Fibroblast of lung (primary cell): ENCODE results near the gene BAIAP2. TPM values are rescaled to one million over a fixed set of nuclear protein-coding genes. Genes with fewer than 3 reads are reported as not detected.

Experiments used
- DNase-seq, 2 donors: peaks; one replicate each; pipeline versions ENCODE4 v3.0.0 to v3.0.0-alpha.2; 2010; ENCODE audit warnings: low read depth in 2 of 2
- H2AFZ ChIP-seq: 2 replicates; pipeline ENCODE4 v1.5.1; 2012; ENCODE audit warnings: low read length, control low read depth, inconsistent platforms
- H3K27ac ChIP-seq: 2 replicates; pipeline ENCODE4 v1.5.1; 2011; ENCODE audit warnings: low read length, control low read depth; ENCODE audit not compliant: insufficient read depth
- H3K27me3 ChIP-seq: 2 replicates; pipeline ENCODE4 v1.5.1; 2011; ENCODE audit warnings: mild to moderate bottlenecking, low read length; ENCODE audit not compliant: control insufficient read depth, insufficient read depth
- H3K36me3 ChIP-seq: 2 replicates; pipeline ENCODE4 v1.5.1; 2011; ENCODE audit warnings: low read length; ENCODE audit not compliant: control insufficient read depth, insufficient read depth
- H3K4me1 ChIP-seq: 2 replicates; pipeline ENCODE4 v1.5.1; 2011; ENCODE audit warnings: low read length; ENCODE audit not compliant: control insufficient read depth, insufficient read depth; ENCODE audit errors: extremely low read depth
- H3K4me2 ChIP-seq: 2 replicates; pipeline ENCODE4 v1.5.1; 2011; ENCODE audit warnings: low read length, control low read depth; ENCODE audit not compliant: insufficient read depth; ENCODE audit errors: extremely low read depth
- H3K4me3 ChIP-seq, 4 experiments: fragments of 200-600 bp in 1 of 4; sonication (generic) in 1 of 4; replicated peaks in 1 of 4; 2 replicates each; pipeline ENCODE4 v1.5.1; 2011 to 2016; ENCODE audit warnings: low read length in 4 of 4, low read depth in 3 of 4, mild to moderate bottlenecking in 3 of 4, control low read depth in 2 of 4, inconsistent platforms in 1 of 4, mixed read lengths in 1 of 4; ENCODE audit not compliant: insufficient read depth in 1 of 4; ENCODE audit errors: control extremely low read depth in 1 of 4
- H3K79me2 ChIP-seq: 2 replicates; pipeline ENCODE4 v1.5.1; 2012; ENCODE audit warnings: mild to moderate bottlenecking, low read length, inconsistent platforms; ENCODE audit not compliant: control insufficient read depth, insufficient read depth
- H3K9ac ChIP-seq: 2 replicates; pipeline ENCODE4 v1.5.1; 2011; ENCODE audit warnings: mild to moderate bottlenecking, low read length, control low read depth; ENCODE audit not compliant: insufficient read depth
- H3K9me3 ChIP-seq: 2 replicates; pipeline ENCODE4 v1.5.1; 2012; ENCODE audit warnings: low read depth, low read length; ENCODE audit not compliant: control insufficient read depth, insufficient read depth
- H4K20me1 ChIP-seq: 2 replicates; pipeline ENCODE4 v1.5.1; 2011; ENCODE audit warnings: low read length; ENCODE audit not compliant: control insufficient read depth, insufficient read depth; ENCODE audit errors: extremely low read depth
- CTCF ChIP-seq, 2 donors: IDR thresholded peaks in 1 of 2; conservative IDR thresholded peaks in 1 of 2; 1 replicate in 1 of 2; 2 replicates in 1 of 2; pipeline ENCODE4 v1.5.1; 2011 to 2012; ENCODE audit warnings: low read length in 2 of 2, control low read depth in 1 of 2, inconsistent platforms in 1 of 2, low read depth in 1 of 2, mild to moderate bottlenecking in 1 of 2
- EZH2 ChIP-seq: IDR thresholded peaks from 2 replicates; pipeline ENCODE4 v1.5.1; 2012; ENCODE audit warnings: low read length, control low read depth, mild to moderate bottlenecking; ENCODE audit errors: missing control alignments
- polyA plus RNA-seq, 2 donors: library from polyadenylated mRNA; depleted of rRNA in 1 of 2; stranded (reverse) in 1 of 2; unstranded in 1 of 2; fragments of >200 nt; gene quantifications; 2 replicates each; pipeline ENCODE4 v1.2.1, GENCODE V29; 2011 to 2012; ENCODE audit warnings: missing spikeins in 1 of 2
- total RNA-seq: library from RNA; depleted of rRNA; stranded (reverse); fragments of >200 nt; gene quantifications from 2 replicates; pipeline ENCODE4 v1.2.1, GENCODE V29; 2014

BAIAP2 gene
- total and polyA plus RNA-seq, 2 donors (not counting 1 experiment from before 2014, with no cell fraction given), result 6.0 to 13.4 TPM

GRCh38 chr17:81160747-81161453 is 125.9 kb downstream of the BAIAP2 start:
- H3K4me1 ChIP-seq, result no peaks in the 10 kb centered on the region
- no peak overlapping the region for H3K9ac ChIP-seq
- H3K36me3 ChIP-seq, result no peaks in the 10 kb centered on the region
- no peak overlapping the region for H3K4me3 ChIP-seq
- no peaks in the 10 kb centered on the region for H4K20me1 ChIP-seq
- no peaks in the 10 kb centered on the region for H3K9me3 ChIP-seq
- DNase-seq, result no peak
- no peak for TF ChIP-seq EZH2
- TF ChIP-seq CTCF (conservative IDR thresholded peaks at IDR 0.05 in 1 of 2, IDR thresholded peaks at IDR 0.05 in 1 of 2; ENCODE audit: low read depth in 1 of 2, low read length in 2 of 2), result no peak
- H3K79me2 ChIP-seq, result no peaks in the 10 kb centered on the region
- H3K27ac ChIP-seq, result no peak overlapping the region
- no peak overlapping the region for H3K4me2 ChIP-seq
- H3K27me3 ChIP-seq, result peaks cover 12% of the 10 kb centered on the region
- no peak overlapping the region for H2AFZ ChIP-seq

GRCh38 chr17:81161536-81161935 is 126.6 kb downstream of the BAIAP2 start:
- Histone ChIP-seq H3K4me2 (no peak overlapping the region), H3K27me3 (peaks cover 12% of the 10 kb centered on the region), H3K9ac (no peak overlapping the region), H3K4me1 (no peaks in the 10 kb centered on the region), H3K79me2 (no peaks in the 10 kb centered on the region), H3K9me3 (no peaks in the 10 kb centered on the region), H4K20me1 (no peaks in the 10 kb centered on the region), H3K4me3 (no peak overlapping the region), H2AFZ (no peak overlapping the region), H3K36me3 (no peaks in the 10 kb centered on the region), H3K27ac (no peak overlapping the region)
- TF ChIP-seq EZH2, result no peak
- no peak for TF ChIP-seq CTCF (conservative IDR thresholded peaks at IDR 0.05 in 1 of 2, IDR thresholded peaks at IDR 0.05 in 1 of 2; ENCODE audit: low read depth in 1 of 2, low read length in 2 of 2)
- no peak for DNase-seq

- no peak for DNase-seq
- no peak overlapping the region for H2AFZ ChIP-seq
- no peak overlapping the region for H3K9ac ChIP-seq
- peaks cover 13% of the 10 kb centered on the region for H3K27me3 ChIP-seq
- no peaks in the 10 kb centered on the region for H3K79me2 ChIP-seq
- no peak overlapping the region for H3K4me2 ChIP-seq
- H3K4me1 ChIP-seq, result no peaks in the 10 kb centered on the region
- TF ChIP-seq EZH2 (no peak), CTCF (conservative IDR thresholded peaks at IDR 0.05 in 1 of 2, IDR thresholded peaks at IDR 0.05 in 1 of 2; ENCODE audit: low read depth in 1 of 2, low read length in 2 of 2) (no peak)
- no peak overlapping the region for H3K4me3 ChIP-seq
- H3K27ac ChIP-seq, result no peak overlapping the region
- no peaks in the 10 kb centered on the region for H4K20me1 ChIP-seq
- no peaks in the 10 kb centered on the region for H3K9me3 ChIP-seq
- no peaks in the 10 kb centered on the region for H3K36me3 ChIP-seq
These were observed 127.0 kb downstream of the BAIAP2 start for GRCh38 chr17:81161972-81162371.
